Hepatocyte (in vitro differentiated cells): ENCODE measurements around the gene KIF7. TPM values are rescaled to one million over a fixed set of nuclear protein-coding genes. Genes with fewer than 3 reads are reported as not detected.

Experiments used
- DNase-seq: peaks from one replicate; pipeline ENCODE4 v3.0.0-alpha.2; 2016; ENCODE audit warnings: low spot score
- H2AFZ ChIP-seq: fragments of 200-600 bp; sonication (generic); 2 replicates; pipeline ENCODE4 v1.6.0; 2016; ENCODE audit warnings: antibody characterized with exemption, mild to moderate bottlenecking
- H3K27ac ChIP-seq: fragments of 200-600 bp; sonication (generic); 2 replicates; pipeline ENCODE4 v1.5.1; 2016; ENCODE audit warnings: mild to moderate bottlenecking
- H3K27me3 ChIP-seq: fragments of 200-600 bp; sonication (generic); 2 replicates; pipeline ENCODE4 v1.6.1; 2016
- H3K36me3 ChIP-seq: fragments of 200-600 bp; sonication (generic); replicated peaks from 2 replicates; pipeline ENCODE4 v1.5.1; 2016; ENCODE audit warnings: low read depth; ENCODE audit not compliant: insufficient read depth
- H3K4me1 ChIP-seq: fragments of 200-600 bp; sonication (generic); 2 replicates; pipeline ENCODE4 v1.5.1; 2016; ENCODE audit warnings: mild to moderate bottlenecking, moderate library complexity; ENCODE audit not compliant: insufficient read depth
- H3K4me2 ChIP-seq: fragments of 200-600 bp; sonication (generic); 2 replicates; pipeline ENCODE4 v1.6.0; 2016
- H3K4me3 ChIP-seq: fragments of 200-600 bp; sonication (generic); 2 replicates; pipeline ENCODE4 v1.5.1; 2016; ENCODE audit warnings: mild to moderate bottlenecking
- H3K79me2 ChIP-seq: fragments of 200-600 bp; sonication (generic); 2 replicates; pipeline ENCODE4 v1.6.0; 2017; ENCODE audit warnings: mild to moderate bottlenecking
- H3K9me2 ChIP-seq: fragments of 200-600 bp; sonication (generic); replicated peaks from 2 replicates; pipeline ENCODE4 v1.6.0; 2017; ENCODE audit warnings: mild to moderate bottlenecking; ENCODE audit not compliant: insufficient read depth
- H3K9me3 ChIP-seq: fragments of 200-600 bp; sonication (generic); 2 replicates; pipeline ENCODE4 v1.5.1; 2016; ENCODE audit warnings: low read depth, mild to moderate bottlenecking
- H4K20me1 ChIP-seq: fragments of 200-600 bp; sonication (generic); 2 replicates; pipeline ENCODE4 v1.6.0; 2016; ENCODE audit warnings: mild to moderate bottlenecking; ENCODE audit not compliant: insufficient read depth, poor library complexity, severe bottlenecking
- CTCF ChIP-seq: fragments of 200-600 bp; sonication (generic); IDR thresholded peaks from 2 replicates; pipeline ENCODE4 v1.5.1; 2016; ENCODE audit warnings: antibody characterized with exemption, mild to moderate bottlenecking; ENCODE audit not compliant: poor library complexity
- EZH2 ChIP-seq: fragments of 200-600 bp; sonication (generic); IDR thresholded peaks from 2 replicates; pipeline ENCODE4 v1.6.1; 2016; ENCODE audit warnings: antibody characterized with exemption, mild to moderate bottlenecking, borderline replicate concordance
- EZH2phosphoT487 ChIP-seq: fragments of 200-600 bp; sonication (generic); IDR thresholded peaks from one replicate; pipeline ENCODE4 v1.6.1; 2018; ENCODE audit warnings: antibody characterized with exemption, mild to moderate bottlenecking, low read depth, moderate library complexity; ENCODE audit not compliant: unreplicated experiment, severe bottlenecking
- WGBS: methylation state at CpG from one replicate; pipeline ENCODE4 v1.1.6; 2016; ENCODE audit warnings: low lambda C conversion rate; ENCODE audit errors: missing lambda C conversion rate; 5-methylcytosine and 5-hydroxymethylcytosine counted together
- polyA plus RNA-seq: library from polyadenylated mRNA; unstranded; fragments of >200 nt; fragmentation: Nextera tagmentation; extraction: Ambion mirVana; gene quantifications from 2 replicates; pipeline ENCODE4 v1.2.1, GENCODE V29; 2016
- total RNA-seq: library from RNA; depleted of rRNA; stranded (reverse); fragments of >200 nt; gene quantifications from 2 replicates; pipeline ENCODE4 v1.2.3, GENCODE V29; 2014

The KIF7 gene
- total and polyA plus RNA-seq, 2 experiments from 2014 or later = 3.1 to 5.3 TPM

- no peaks in the 10 kb centered on the region for H3K27me3 ChIP-seq
- H3K4me2 ChIP-seq = no peak overlapping the region
- H3K9me3 ChIP-seq = no peaks in the 10 kb centered on the region
- H3K4me3 ChIP-seq = no peak overlapping the region
- TF ChIP-seq CTCF = no peak
- no peak for TF ChIP-seq EZH2
- no peak for TF ChIP-seq EZH2phosphoT487
- WGBS = 76% methylated on average over 4 of the region's 4 CpGs
- no peak for DNase-seq
- no peak overlapping the region for H2AFZ ChIP-seq
- H3K36me3 ChIP-seq = no peaks in the 10 kb centered on the region
- H3K4me1 ChIP-seq = no peaks in the 10 kb centered on the region
- H3K27ac ChIP-seq = no peak overlapping the region
- H3K9me2 ChIP-seq = no peaks in the 10 kb centered on the region
- no peaks in the 10 kb centered on the region for H3K79me2 ChIP-seq
- H4K20me1 ChIP-seq = no peaks in the 10 kb centered on the region
These were observed 33.7 kb downstream of the KIF7 start for GRCh38 chr15:89621547-89621946.

- WGBS = 92% methylated on average over 4 of the region's 4 CpGs
- Histone ChIP-seq H3K27me3 (no peaks in the 10 kb centered on the region), H3K4me3 (no peak overlapping the region), H3K79me2 (no peaks in the 10 kb centered on the region), H3K9me3 (peaks cover 10% of the 10 kb centered on the region), H2AFZ (no peak overlapping the region), H3K9me2 (no peaks in the 10 kb centered on the region), H4K20me1 (no peaks in the 10 kb centered on the region), H3K36me3 (no peaks in the 10 kb centered on the region), H3K4me1 (no peaks in the 10 kb centered on the region), H3K4me2 (no peak overlapping the region), H3K27ac (no peak overlapping the region)
- no peak for TF ChIP-seq EZH2
- no peak for TF ChIP-seq CTCF
- no peak for TF ChIP-seq EZH2phosphoT487
- no peak for DNase-seq
These were observed 39.0 kb downstream of the KIF7 start for GRCh38 chr15:89616228-89616627.

GRCh38 chr15:89615135-89615534, 40.1 kb downstream of the KIF7 start:
- Histone ChIP-seq H2AFZ (no peak overlapping the region), H3K27me3 (no peaks in the 10 kb centered on the region), H3K9me3 (peaks cover 10% of the 10 kb centered on the region), H4K20me1 (no peaks in the 10 kb centered on the region), H3K9me2 (no peaks in the 10 kb centered on the region), H3K27ac (no peak overlapping the region), H3K4me1 (no peaks in the 10 kb centered on the region), H3K79me2 (no peaks in the 10 kb centered on the region), H3K4me2 (no peak overlapping the region), H3K4me3 (no peak overlapping the region), H3K36me3 (no peaks in the 10 kb centered on the region)
- no peak for DNase-seq
- TF ChIP-seq EZH2phosphoT487 = no peak
- TF ChIP-seq EZH2 = no peak
- TF ChIP-seq CTCF = no peak
- 82% methylated on average over 1 of the region's 1 CpG for WGBS

- H4K20me1 ChIP-seq = no peaks in the 10 kb centered on the region
- TF ChIP-seq EZH2phosphoT487 (no peak), EZH2 (no peak), CTCF (no peak)
- WGBS = 97% methylated on average over 1 of the region's 1 CpG
- no peaks in the 10 kb centered on the region for H3K9me2 ChIP-seq
- H3K4me3 ChIP-seq = no peak overlapping the region
- H3K36me3 ChIP-seq = no peaks in the 10 kb centered on the region
- H3K79me2 ChIP-seq = no peaks in the 10 kb centered on the region
- no peaks in the 10 kb centered on the region for H3K4me1 ChIP-seq
- H3K9me3 ChIP-seq = peaks cover 10% of the 10 kb centered on the region
- DNase-seq = no peak
- no peak overlapping the region for H2AFZ ChIP-seq
- no peaks in the 10 kb centered on the region for H3K27me3 ChIP-seq
- H3K27ac ChIP-seq = no peak overlapping the region
- H3K4me2 ChIP-seq = no peak overlapping the region
These were observed 41.1 kb downstream of the KIF7 start for GRCh38 chr15:89614164-89614563.
